DND-41 (cell line): ENCODE measurements around the gene BMP2.

Experiments used
- CTCF ChIP-seq: IDR thresholded peaks from 2 replicates; pipeline ENCODE4 v1.5.1; 2012; ENCODE audit warnings: borderline replicate concordance, low read length, moderate library complexity, mild to moderate bottlenecking; ENCODE audit not compliant: poor library complexity, severe bottlenecking; ENCODE audit errors: extremely low read depth
- EZH2 ChIP-seq: IDR thresholded peaks from 3 replicates; pipeline ENCODE4 v1.6.1; 2012; ENCODE audit warnings: borderline replicate concordance, low read depth, mild to moderate bottlenecking, moderate library complexity, low read length, inconsistent platforms; ENCODE audit not compliant: severe bottlenecking

GRCh38 chr20:6719369-6719721 lies 48.1 kb upstream of the BMP2 start:
- TF ChIP-seq CTCF = no peak
- TF ChIP-seq EZH2 = no peak
